H9 (cell line): ENCODE results near the gene XYLB. TPM values are rescaled to one million over a fixed set of nuclear protein-coding genes. Genes with fewer than 3 reads are reported as not detected.
"Not testable (repeated sequence)": the region's sequence is repeated elsewhere in the genome, so short reads cannot be mapped to it uniquely, and the experiment has no call there.

Source experiments
- DNase-seq: peaks from one replicate; pipeline ENCODE4 v3.0.0-alpha.2; 2017
- H2AFZ ChIP-seq: one replicate; pipeline ENCODE4 v1.6.1; 2013; ENCODE audit warnings: mild to moderate bottlenecking, low read length, control low read depth, moderate library complexity
- H2AK5ac ChIP-seq: 2 replicates; pipeline ENCODE4 v1.6.1; 2013; ENCODE audit warnings: low read length, control low read depth, mixed read lengths; ENCODE audit not compliant: insufficient read length
- H2BK120ac ChIP-seq: one replicate; pipeline ENCODE4 v1.6.1; 2013; ENCODE audit warnings: low read depth, mild to moderate bottlenecking, low read length, control low read depth, inconsistent platforms; ENCODE audit not compliant: poor library complexity, severe bottlenecking
- H2BK12ac ChIP-seq: 2 replicates; pipeline ENCODE4 v1.6.1; 2013; ENCODE audit warnings: low read length, control low read depth, mixed read lengths, low read depth; ENCODE audit not compliant: insufficient read length
- H2BK15ac ChIP-seq: 2 replicates; pipeline ENCODE4 v1.6.1; 2013; ENCODE audit warnings: low read depth, low read length, control low read depth
- H2BK20ac ChIP-seq: one replicate; pipeline ENCODE4 v1.6.1; 2013; ENCODE audit warnings: low read depth, mild to moderate bottlenecking, low read length, control low read depth, inconsistent platforms; ENCODE audit not compliant: poor library complexity, severe bottlenecking
- H2BK5ac ChIP-seq: 2 replicates; pipeline ENCODE4 v1.6.1; 2013; ENCODE audit warnings: low read length, control low read depth, mixed read lengths; ENCODE audit not compliant: insufficient read length
- H3K14ac ChIP-seq: 2 replicates; pipeline ENCODE4 v1.6.1; 2013; ENCODE audit warnings: low read length, control low read depth; ENCODE audit not compliant: insufficient read depth
- H3K18ac ChIP-seq: 2 replicates; pipeline ENCODE4 v1.6.1; 2013; ENCODE audit warnings: low read depth, mild to moderate bottlenecking, mixed read lengths, low read length, control low read depth; ENCODE audit not compliant: insufficient read length
- H3K23ac ChIP-seq: 2 replicates; pipeline ENCODE4 v1.6.1; 2013; ENCODE audit warnings: low read length, control low read depth, mixed read lengths, low read depth; ENCODE audit not compliant: insufficient read length
- H3K23me2 ChIP-seq: 2 replicates; pipeline ENCODE4 v1.6.1; 2013; ENCODE audit warnings: low read depth, mild to moderate bottlenecking, mixed read lengths, low read length, control low read depth; ENCODE audit not compliant: insufficient read length, poor library complexity, severe bottlenecking
- H3K27ac ChIP-seq: 2 replicates; pipeline ENCODE4 v1.5.1; 2013; ENCODE audit warnings: low read length, control low read depth, mixed read lengths, low read depth; ENCODE audit not compliant: insufficient read length
- H3K27me3 ChIP-seq: 2 replicates; pipeline ENCODE4 v1.6.1; 2013; ENCODE audit warnings: low read length, control low read depth, inconsistent platforms; ENCODE audit not compliant: insufficient read depth
- H3K4ac ChIP-seq: 2 replicates; pipeline ENCODE4 v1.6.1; 2013; ENCODE audit warnings: low read depth, mild to moderate bottlenecking, control low read depth, inconsistent platforms, low read length, moderate library complexity
- H3K4me1 ChIP-seq: 2 replicates; pipeline ENCODE4 v1.6.1; 2013; ENCODE audit warnings: low read length, control low read depth, inconsistent platforms; ENCODE audit not compliant: insufficient read depth
- H3K4me2 ChIP-seq: 2 replicates; pipeline ENCODE4 v1.6.1; 2013; ENCODE audit warnings: low read length, control low read depth, mixed read lengths; ENCODE audit not compliant: insufficient read length, insufficient read depth
- H3K56ac ChIP-seq: 2 replicates; pipeline ENCODE4 v1.6.1; 2013; ENCODE audit warnings: low read depth, mild to moderate bottlenecking, mixed read lengths, low read length, control low read depth; ENCODE audit not compliant: insufficient read length
- H3K79me1 ChIP-seq: 2 replicates; pipeline ENCODE4 v1.6.1; 2013; ENCODE audit warnings: low read depth, mild to moderate bottlenecking, moderate library complexity, low read length, control low read depth, inconsistent platforms; ENCODE audit not compliant: insufficient read depth, poor library complexity, severe bottlenecking
- H3K79me2 ChIP-seq: 2 replicates; pipeline ENCODE4 v1.6.1; 2013; ENCODE audit warnings: low read length, control low read depth, inconsistent platforms; ENCODE audit not compliant: insufficient read depth
- H3K9ac ChIP-seq: 2 replicates; pipeline ENCODE4 v1.6.1; 2013; ENCODE audit warnings: low read length, control low read depth, mixed read lengths; ENCODE audit not compliant: insufficient read length; ENCODE audit errors: extremely low read depth
- H3K9me3 ChIP-seq: one replicate; pipeline ENCODE4 v1.6.1; 2013; ENCODE audit warnings: low read depth, low read length, inconsistent platforms; ENCODE audit not compliant: control insufficient read depth
- H3T11ph ChIP-seq: one replicate; pipeline ENCODE4 v1.6.1; 2013; ENCODE audit warnings: mild to moderate bottlenecking, low read length, control low read depth, inconsistent platforms
- H4K20me1 ChIP-seq: one replicate; pipeline ENCODE4 v1.6.1; 2013; ENCODE audit not compliant: control insufficient read depth, insufficient read length, insufficient read depth
- H4K5ac ChIP-seq: 2 replicates; pipeline ENCODE4 v1.6.1; 2013; ENCODE audit warnings: low read depth, mild to moderate bottlenecking, mixed read lengths, low read length, control low read depth; ENCODE audit not compliant: insufficient read length
- H4K8ac ChIP-seq: replicated peaks from 2 replicates; pipeline ENCODE4 v1.6.1; 2013; ENCODE audit warnings: low read length, control low read depth, mixed read lengths, low read depth; ENCODE audit not compliant: insufficient read length
- H4K91ac ChIP-seq: 2 replicates; pipeline ENCODE4 v1.6.1; 2013; ENCODE audit warnings: low read depth, mild to moderate bottlenecking, moderate library complexity, mixed read lengths, low read length, control low read depth; ENCODE audit not compliant: insufficient read length
- H3K27ac Mint-ChIP-seq, 3 experiments: 2 replicates in 2 of 3; 3 replicates in 1 of 3; pipeline ENCODE4 v1.8.0; 2020 to 2021; ENCODE audit warnings: mixed read lengths in 3 of 3, mild to moderate bottlenecking in 1 of 3, moderate library complexity in 1 of 3
- H3K27me3 Mint-ChIP-seq: 2 replicates; pipeline ENCODE4 v1.8.0; 2021; ENCODE audit warnings: low read depth, mild to moderate bottlenecking, moderate library complexity, mixed read lengths
- H3K36me3 Mint-ChIP-seq, 3 experiments: 2 replicates in 2 of 3; 3 replicates in 1 of 3; pipeline ENCODE4 v1.8.0; 2020 to 2021; ENCODE audit warnings: low read depth in 3 of 3, mixed read lengths in 3 of 3; ENCODE audit not compliant: insufficient read depth in 1 of 3
- H3K4me1 Mint-ChIP-seq, 2 experiments: 2 replicates each; pipeline ENCODE4 v1.8.0; 2020; ENCODE audit warnings: mixed read lengths in 2 of 2
- H3K4me3 Mint-ChIP-seq, 2 experiments: 2 replicates in 1 of 2; 3 replicates in 1 of 2; pipeline ENCODE4 v1.8.0; 2020 to 2021; ENCODE audit warnings: mild to moderate bottlenecking in 2 of 2, mixed read lengths in 2 of 2, moderate library complexity in 1 of 2
- H3K9me3 Mint-ChIP-seq, 2 experiments: 2 replicates in 1 of 2; 3 replicates in 1 of 2; pipeline ENCODE4 v1.8.0; 2020; ENCODE audit warnings: mild to moderate bottlenecking in 2 of 2, mixed read lengths in 2 of 2, moderate library complexity in 1 of 2
- CTCF ChIP-seq: fragments of 200-600 bp; sonication (generic); conservative IDR thresholded peaks from 3 replicates; pipeline ENCODE4 v1.8.0; 2021; ENCODE audit warnings: antibody characterized with exemption, mild to moderate bottlenecking
- WGBS: extraction: QIAGEN DNeasy Blood & Tissue Kit; methylation state at CpG from one replicate; pipeline ENCODE4 v1.1.7; 2013; ENCODE audit warnings: missing lambda C conversion rate, low lambda C conversion rate, mixed read lengths; ENCODE audit not compliant: insufficient read length; ENCODE audit errors: extremely low coverage; 5-methylcytosine and 5-hydroxymethylcytosine counted together
- total RNA-seq: library from RNA; stranded (reverse); gene quantifications from 2 replicates; pipeline ENCODE4 v1.2.1, GENCODE V29; 2021

The XYLB gene
- total RNA-seq, 1 experiment from 2014 or later = 2.6 TPM

- Histone ChIP-seq H2BK15ac (no peak overlapping the region), H4K8ac (no peak overlapping the region), H3K14ac (no peak overlapping the region; the same call in 1 of the 2 replicates), H4K91ac (no peak overlapping the region), H3K4me2 (no peak overlapping the region), H3K23ac (no peak overlapping the region), H3K9ac (no peak overlapping the region), H3K23me2 (no peaks in the 10 kb centered on the region), H2BK20ac (no peak overlapping the region), H3K9me3 (no peaks in the 10 kb centered on the region), H3K56ac (no peak overlapping the region), H2BK5ac (no peak overlapping the region), H3K27ac (no peak overlapping the region), H3T11ph (no peak overlapping the region), H3K18ac (peak overlapping the region; percentile 40), H3K79me1 (no peaks in the 10 kb centered on the region), H3K4me1 (peaks cover 7% of the 10 kb centered on the region; the same call in 1 of the 2 replicates), H2BK120ac (no peak overlapping the region), H2AK5ac (no peak overlapping the region), H3K79me2 (no peaks in the 10 kb centered on the region), H4K5ac (no peak overlapping the region), H2BK12ac (peak overlapping the region; percentile 25), H3K4ac (no peak overlapping the region), H4K20me1 (no peaks in the 10 kb centered on the region), H2AFZ (no peak overlapping the region), H3K27me3 (no peaks in the 10 kb centered on the region)
- Mint-ChIP-seq H3K4me1 (peaks cover 18 to 20% of the 10 kb centered on the region in 2 experiments), H3K27me3 (no peaks in the 10 kb centered on the region), H3K27ac (peak overlapping the region in 2 of 3 experiments; percentile 78 to 87; a peak in 4 of 7 replicates), H3K4me3 (no peak overlapping the region), H3K9me3 (peaks cover 0 to 2% of the 10 kb centered on the region in 2 experiments; a peak in 1 of 5 replicates), H3K36me3 (no peaks in the 10 kb centered on the region)
- no peak for TF ChIP-seq CTCF
- no CpG with 5 or more reads among the region's 7 CpGs for WGBS
- peak; percentile 30 for DNase-seq
These were observed 75.2 kb downstream of the XYLB start for GRCh38 chr3:38421679-38422336.

- H4K20me1 ChIP-seq, H3K4me1 Mint-ChIP-seq, H3K4me1 ChIP-seq, DNase-seq, H2BK12ac ChIP-seq, H3K18ac ChIP-seq, H3K27me3 Mint-ChIP-seq, H3K27ac Mint-ChIP-seq, H4K5ac ChIP-seq, H3K56ac ChIP-seq, H3K23ac ChIP-seq, H3K4me3 Mint-ChIP-seq, H2BK5ac ChIP-seq, H3K4me2 ChIP-seq, H3K23me2 ChIP-seq, H3K79me1 ChIP-seq, H3K14ac ChIP-seq, H2BK15ac ChIP-seq, H3T11ph ChIP-seq, H4K91ac ChIP-seq, H2AK5ac ChIP-seq, H2AFZ ChIP-seq, H2BK20ac ChIP-seq, H2BK120ac ChIP-seq, H3K27ac ChIP-seq, H3K9ac ChIP-seq, H3K9me3 ChIP-seq, H4K8ac ChIP-seq, H3K4ac ChIP-seq, H3K79me2 ChIP-seq, H3K27me3 ChIP-seq: not testable (repeated sequence)
- peaks cover 7 to 12% (median 9%) of the 10 kb centered on the region in 3 experiments for H3K36me3 Mint-ChIP-seq
- no CpG with 5 or more reads among the region's 6 CpGs for WGBS
- H3K9me3 Mint-ChIP-seq = peaks cover 19 to 22% of the 10 kb centered on the region in 2 experiments
These were observed 80.3 kb downstream of the XYLB start for GRCh38 chr3:38426798-38427426.
